Effector memory CD4-positive, alpha-beta T cell (primary cell): ENCODE data around the gene NPTXR.
A peak's percentile ranks its signal among the peaks of the same experiment; 100 is the strongest.

Experiments
- DNase-seq, 3 donors: peaks; one replicate each; pipeline ENCODE4 v3.0.0-alpha.2; 2020
- H3K27ac ChIP-seq: 2 replicates; pipeline ENCODE4 v1.7.0; 2013; ENCODE audit warnings: mild to moderate bottlenecking, low read length, moderate library complexity; ENCODE audit not compliant: insufficient read depth, poor library complexity, severe bottlenecking
- H3K27me3 ChIP-seq: replicated peaks from 2 replicates; pipeline ENCODE4 v1.7.0; 2013; ENCODE audit warnings: mild to moderate bottlenecking, low read length; ENCODE audit not compliant: insufficient read depth, control insufficient read depth, poor library complexity, severe bottlenecking
- H3K36me3 ChIP-seq: 2 replicates; pipeline ENCODE4 v1.7.0; 2013; ENCODE audit warnings: mild to moderate bottlenecking, low read length, moderate library complexity; ENCODE audit not compliant: control insufficient read depth, insufficient read depth
- H3K4me1 ChIP-seq: 2 replicates; pipeline ENCODE4 v1.7.0; 2013; ENCODE audit warnings: low read length, mild to moderate bottlenecking; ENCODE audit not compliant: control insufficient read depth, insufficient read depth, poor library complexity, severe bottlenecking
- H3K4me3 ChIP-seq: 2 replicates; pipeline ENCODE4 v1.7.0; 2013; ENCODE audit warnings: low read length, low read depth, mild to moderate bottlenecking; ENCODE audit not compliant: insufficient read depth, poor library complexity, severe bottlenecking
- H3K9me3 ChIP-seq: 2 replicates; pipeline ENCODE4 v1.7.0; 2013; ENCODE audit warnings: mild to moderate bottlenecking, low read length, moderate library complexity; ENCODE audit not compliant: control insufficient read depth

NPTXR gene

GRCh38 chr22:38852522-38852921, 8.7 kb upstream of the NPTXR start:
- no peaks in the 10 kb centered on the region for H3K27me3 ChIP-seq
- no peak overlapping the region for H3K27ac ChIP-seq
- no peak for DNase-seq
- no peak overlapping the region for H3K4me3 ChIP-seq
- no peaks in the 10 kb centered on the region for H3K36me3 ChIP-seq
- no peaks in the 10 kb centered on the region for H3K9me3 ChIP-seq
- H3K4me1 ChIP-seq, result no peaks in the 10 kb centered on the region

DNA sequence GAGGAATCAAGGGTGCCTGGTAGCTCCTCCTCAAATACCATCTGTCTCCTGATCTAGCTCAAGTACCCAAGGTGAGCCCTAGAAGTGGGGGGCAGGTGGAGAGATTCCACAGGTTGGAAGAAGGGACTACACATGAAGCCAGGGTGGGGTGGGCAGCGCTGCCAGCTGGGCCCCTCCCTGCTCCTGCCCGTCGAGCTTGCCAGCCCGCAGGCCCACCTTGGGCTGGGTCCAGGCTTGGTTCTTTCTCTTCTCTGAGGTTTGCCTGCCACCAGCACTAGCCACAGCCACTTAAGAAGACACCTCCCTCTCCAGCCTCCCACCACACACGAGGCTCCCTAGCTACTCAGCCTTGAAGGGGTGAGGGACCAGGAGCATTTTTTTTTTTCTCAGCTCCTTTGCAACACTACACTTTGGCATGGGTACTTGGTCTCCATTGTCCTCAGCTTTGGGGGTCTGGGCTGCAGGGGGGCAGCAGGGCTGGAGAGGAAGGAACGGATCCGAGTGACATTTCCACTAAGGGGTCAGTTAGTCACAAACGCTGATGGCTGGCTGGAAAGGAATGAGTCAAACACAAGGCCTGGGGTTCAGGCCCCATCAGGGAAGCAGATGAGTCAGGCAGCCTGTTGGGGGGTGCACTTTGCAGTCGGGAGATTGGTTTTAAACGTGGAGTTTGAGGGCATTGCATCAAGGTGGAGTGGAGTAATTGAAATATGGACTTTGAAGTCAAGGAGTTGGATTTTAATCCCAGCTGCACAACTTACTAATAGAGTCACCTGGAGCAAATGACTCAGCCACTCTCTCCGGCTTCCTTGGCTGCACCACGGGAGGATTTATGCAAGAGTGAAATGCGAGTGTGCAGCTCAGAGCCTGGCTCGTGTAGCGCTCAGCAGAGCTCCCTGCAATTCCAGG, 7.4 kb upstream of the NPTXR start:
- H3K27me3 ChIP-seq, result no peaks in the 10 kb centered on the region
- no peaks in the 10 kb centered on the region for H3K4me1 ChIP-seq
- no peak overlapping the region for H3K4me3 ChIP-seq
- H3K36me3 ChIP-seq, result no peaks in the 10 kb centered on the region
- no peaks in the 10 kb centered on the region for H3K9me3 ChIP-seq
- no peak for DNase-seq
- no peak overlapping the region for H3K27ac ChIP-seq

GRCh38 chr22:38850399-38850798, 6.6 kb upstream of the NPTXR start:
- H3K36me3 ChIP-seq, result no peaks in the 10 kb centered on the region
- H3K27ac ChIP-seq, result no peak overlapping the region
- DNase-seq, result no peak
- no peak overlapping the region for H3K4me3 ChIP-seq
- no peaks in the 10 kb centered on the region for H3K4me1 ChIP-seq
- no peaks in the 10 kb centered on the region for H3K9me3 ChIP-seq
- H3K27me3 ChIP-seq, result no peaks in the 10 kb centered on the region

DNA sequence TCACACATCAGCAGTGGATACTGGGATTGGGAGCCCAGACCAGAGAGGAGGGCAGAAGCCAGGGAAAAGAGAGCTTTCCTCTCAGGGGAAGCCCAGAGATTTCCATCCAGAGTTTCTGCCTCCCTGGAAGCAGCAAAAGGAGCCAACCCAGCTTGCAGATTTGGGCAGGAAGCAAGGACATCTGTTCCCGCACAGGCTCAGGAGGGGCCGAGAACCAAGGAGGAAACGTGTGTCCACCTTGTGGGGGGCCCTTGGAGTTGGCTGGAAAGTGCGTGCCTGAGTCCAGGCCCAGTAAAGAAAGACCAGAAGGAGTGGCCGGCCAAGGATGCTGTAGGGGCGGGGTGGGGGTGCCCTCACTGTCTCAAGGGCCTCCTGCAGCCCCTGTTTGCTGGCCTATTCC, 6.0 kb upstream of the NPTXR start:
- Histone ChIP-seq H3K36me3 (no peaks in the 10 kb centered on the region), H3K4me3 (no peak overlapping the region), H3K9me3 (no peaks in the 10 kb centered on the region), H3K27ac (no peak overlapping the region), H3K27me3 (no peaks in the 10 kb centered on the region), H3K4me1 (no peaks in the 10 kb centered on the region)
- no peak for DNase-seq

DNA sequence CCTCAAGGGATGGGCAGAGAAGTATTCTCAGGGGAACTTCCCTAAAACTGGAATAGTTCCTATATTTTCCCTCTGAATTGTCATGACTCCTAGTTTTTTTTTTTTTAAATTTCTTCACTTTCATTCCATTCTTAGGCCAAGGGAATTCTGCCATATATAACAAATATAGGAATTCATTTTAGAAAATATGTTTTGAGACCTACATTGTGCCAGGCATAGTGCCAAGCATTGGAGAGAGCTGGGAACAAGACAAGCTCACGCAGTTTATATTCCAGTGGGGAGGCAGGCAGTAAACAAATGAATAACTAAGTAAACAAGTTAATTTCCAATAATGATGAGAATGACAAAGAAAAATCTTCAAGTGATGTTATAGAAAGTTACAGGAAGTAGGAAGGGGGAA, 2.6 kb upstream of the NPTXR start:
- Histone ChIP-seq H3K27ac (no peak overlapping the region), H3K36me3 (no peaks in the 10 kb centered on the region), H3K9me3 (no peaks in the 10 kb centered on the region), H3K4me3 (no peak overlapping the region), H3K4me1 (peaks cover 14% of the 10 kb centered on the region), H3K27me3 (no peaks in the 10 kb centered on the region)
- no peak for DNase-seq

DNA sequence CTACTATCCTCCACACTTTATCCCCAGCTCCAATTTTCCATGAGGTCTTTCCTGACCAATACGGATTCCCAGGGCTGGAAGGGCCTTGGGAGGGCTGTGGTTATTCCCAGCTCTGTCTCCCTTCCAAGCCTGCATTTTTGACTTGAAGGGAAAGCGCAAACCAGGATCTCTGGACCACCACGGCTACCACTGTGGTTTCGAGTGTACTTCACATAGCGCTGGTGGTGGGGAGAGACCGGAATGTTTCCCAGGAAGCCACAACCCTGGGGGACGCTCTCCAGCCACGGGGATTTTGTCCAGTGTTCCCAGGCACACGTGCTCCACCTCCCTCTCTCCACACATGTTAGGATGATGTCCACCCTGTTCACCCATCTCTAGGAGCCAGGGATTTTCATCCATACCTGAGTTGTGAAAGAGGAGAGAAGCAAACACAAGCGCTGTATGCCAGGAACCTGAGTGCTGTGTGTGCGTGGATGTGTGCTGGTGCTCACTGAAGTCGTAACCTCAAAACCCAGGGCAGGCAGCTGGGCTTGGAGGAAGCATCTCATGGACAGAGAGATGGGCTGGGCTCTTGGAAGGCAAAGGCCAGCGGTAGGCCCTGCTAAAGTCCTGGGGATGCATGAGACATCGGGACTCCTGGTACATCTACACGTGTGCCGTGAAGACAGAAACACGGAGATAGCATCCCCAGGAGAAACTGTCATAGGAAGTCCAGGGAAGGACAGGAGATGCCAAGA, 1.3 kb upstream of the NPTXR start:
- Histone ChIP-seq H3K27me3 (no peaks in the 10 kb centered on the region), H3K4me3 (no peak overlapping the region), H3K36me3 (no peaks in the 10 kb centered on the region), H3K27ac (no peak overlapping the region), H3K4me1 (peaks cover 14% of the 10 kb centered on the region), H3K9me3 (no peaks in the 10 kb centered on the region)
- DNase-seq, result no peak

DNA sequence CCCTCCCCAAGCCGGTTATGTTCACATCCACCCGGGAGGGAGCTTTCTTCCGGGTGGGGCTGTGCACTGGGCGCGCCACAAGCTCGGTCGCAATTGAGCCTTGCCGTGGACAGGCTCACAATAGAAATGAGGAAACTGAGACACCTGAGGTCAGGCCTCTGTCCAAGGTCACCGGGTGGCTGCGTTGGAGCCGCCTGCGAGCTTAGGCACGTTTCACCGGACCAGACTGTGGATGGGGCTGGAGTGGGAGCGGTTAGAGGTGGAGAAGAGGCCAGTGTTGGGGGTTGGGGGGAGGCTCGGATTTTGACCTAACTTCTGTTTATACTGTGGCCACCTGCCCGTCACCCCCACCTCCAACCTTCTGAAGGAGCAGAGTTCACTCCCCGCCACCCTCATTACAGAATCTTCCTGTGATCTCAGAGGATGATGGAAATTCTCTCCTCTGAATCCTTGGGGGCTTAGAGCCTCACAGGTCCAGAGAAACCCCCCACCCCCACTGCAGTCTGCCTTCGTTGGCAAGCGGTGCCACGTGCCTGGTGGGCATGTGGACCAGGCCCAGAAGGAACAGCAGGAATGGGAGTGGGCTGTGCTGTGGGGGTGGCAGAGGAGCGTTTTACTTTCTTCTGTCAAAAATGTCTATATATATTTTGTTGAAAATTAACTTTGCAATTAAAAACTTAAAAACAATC, 631 bp upstream of the NPTXR start:
- Histone ChIP-seq H3K27me3 (no peaks in the 10 kb centered on the region), H3K27ac (no peak overlapping the region), H3K4me3 (peak overlapping the region; percentile 42), H3K4me1 (peaks cover 14% of the 10 kb centered on the region), H3K9me3 (no peaks in the 10 kb centered on the region), H3K36me3 (no peaks in the 10 kb centered on the region)
- DNase-seq, result no peak

GRCh38 chr22:38843201-38843656, 599 bp downstream of the NPTXR start:
- Histone ChIP-seq H3K4me1 (peaks cover 14% of the 10 kb centered on the region), H3K27me3 (no peaks in the 10 kb centered on the region)
- DNase-seq, result peak; percentile 5 to 29 (median 13)

GRCh38 chr22:38842512-38843200, 1.2 kb downstream of the NPTXR start:
- no peak for DNase-seq
- peak overlapping the region; percentile 49 for H3K4me3 ChIP-seq
- H3K36me3 ChIP-seq, result no peaks in the 10 kb centered on the region
- H3K4me1 ChIP-seq, result peaks cover 14% of the 10 kb centered on the region
- no peaks in the 10 kb centered on the region for H3K27me3 ChIP-seq
- H3K9me3 ChIP-seq, result no peaks in the 10 kb centered on the region
- peak overlapping the region; percentile 31 for H3K27ac ChIP-seq

More at GRCh38 chr22:38843201-38843656, 599 bp downstream of the NPTXR start:
- Histone ChIP-seq H3K4me3 (peak overlapping the region; percentile 49), H3K27ac (peak overlapping the region; percentile 31), H3K9me3 (no peaks in the 10 kb centered on the region), H3K36me3 (no peaks in the 10 kb centered on the region)
